HepG2 (cell line): ENCODE results near the gene PSMA7. TPM values are rescaled to one million over a fixed set of nuclear protein-coding genes. Genes with fewer than 3 reads are reported as not detected.

Source experiments
- ATF6 ChIP-seq: sonication (generic); formaldehyde crosslinking; conservative IDR thresholded peaks from 2 replicates; pipeline ENCODE4 v1.4.0; 2020; ENCODE audit warnings: missing genetic modification reagents
- CBX2 ChIP-seq, 2 experiments: fragments of 200-600 bp in 1 of 2; sonication (generic); formaldehyde crosslinking in 1 of 2; IDR thresholded peaks; 2 replicates each; pipeline versions ENCODE4 v1.7.0 to v1.8.1; 2018 to 2022; ENCODE audit warnings: low read depth in 2 of 2, low read length in 1 of 2, mild to moderate bottlenecking in 1 of 2, missing genetic modification reagents in 1 of 2
- CSRNP2 ChIP-seq: sonication (generic); formaldehyde crosslinking; conservative IDR thresholded peaks from 2 replicates; pipeline ENCODE4 v1.8.0; 2022; ENCODE audit warnings: low read depth, missing genetic modification reagents
- ERF ChIP-seq: IDR thresholded peaks from 2 replicates; pipeline ENCODE4 v1.6.1; 2018; ENCODE audit warnings: missing biosample characterization, missing genetic modification reagents
- IRX3 ChIP-seq: sonication (generic); formaldehyde crosslinking; IDR thresholded peaks from 2 replicates; pipeline ENCODE4 v1.8.1; 2023; ENCODE audit warnings: mild to moderate bottlenecking, low read depth, missing genetic modification reagents, borderline replicate concordance
- KDM3A ChIP-seq: IDR thresholded peaks from 2 replicates; pipeline ENCODE4 v1.6.1; 2018; ENCODE audit warnings: low read depth, missing compliant biosample characterization
- MIER2 ChIP-seq: IDR thresholded peaks from 2 replicates; pipeline ENCODE4 v1.6.1; 2016; ENCODE audit warnings: missing biosample characterization, missing genetic modification reagents
- SMARCC2 ChIP-seq: fragments of 450-650 bp; IDR thresholded peaks from 2 replicates; pipeline ENCODE4 v1.6.1; 2017; ENCODE audit warnings: antibody characterized with exemption, mild to moderate bottlenecking
- TBL1XR1 ChIP-seq: fragments of 150-350 bp; IDR thresholded peaks from 2 replicates; pipeline ENCODE4 v1.6.1; 2014; ENCODE audit warnings: borderline replicate concordance, low read length; ENCODE audit not compliant: partially characterized antibody
- THYN1 ChIP-seq: sonication (generic); formaldehyde crosslinking; IDR thresholded peaks from 2 replicates; pipeline ENCODE4 v1.8.1; 2023; ENCODE audit warnings: low read depth, mild to moderate bottlenecking, moderate library complexity, missing genetic modification reagents, borderline replicate concordance
- TSC22D2 ChIP-seq: sonication (generic); formaldehyde crosslinking; IDR thresholded peaks from 2 replicates; pipeline ENCODE4 v1.5.1; 2020; ENCODE audit warnings: missing genetic modification reagents, mild to moderate bottlenecking, borderline replicate concordance
- ZMAT3 ChIP-seq: sonication (generic); formaldehyde crosslinking; conservative IDR thresholded peaks from 2 replicates; pipeline ENCODE4 v1.7.0; 2021; ENCODE audit warnings: missing genetic modification reagents
- polyA plus RNA-seq, 8 experiments: library from polyadenylated mRNA; depleted of rRNA in 3 of 8; stranded (reverse) in 7 of 8; unstranded in 1 of 8; fragments of >200 nt; fragmentation: Illumina TruSeq in 4 of 8; extraction: Trizol in 4 of 8; gene quantifications; 2 replicates each; pipeline versions ENCODE4 v1.2.1 to v1.2.3, GENCODE V29; 2011 to 2016; ENCODE audit warnings: low read depth in 4 of 8, missing spikeins in 1 of 8, mixed read lengths in 1 of 8; ENCODE audit not compliant: insufficient read depth in 1 of 8
- total RNA-seq, 5 experiments: library from RNA; depleted of rRNA; stranded (reverse); fragments of >200 nt; fragmentation: Illumina TruSeq; extraction: Trizol; gene quantifications; 2 replicates each; pipeline ENCODE4 v1.2.3, GENCODE V29; 2016; ENCODE audit warnings: low read depth in 1 of 5
- TF ChIP-seq, protein P1 (sequence below): fragments of 450-650 bp; IDR thresholded peaks from 2 replicates; pipeline ENCODE4 v1.6.1; 2017
- TF ChIP-seq, protein P2 (sequence below): IDR thresholded peaks from 2 replicates; pipeline ENCODE4 v1.6.1; 2016; ENCODE audit warnings: missing compliant biosample characterization, missing genetic modification reagents, borderline replicate concordance
- TF ChIP-seq, protein P3 (sequence below): sonication (generic); formaldehyde crosslinking; IDR thresholded peaks from 2 replicates; pipeline ENCODE4 v1.5.1; 2020; ENCODE audit warnings: mild to moderate bottlenecking, missing genetic modification reagents
- TF ChIP-seq, protein P4 (sequence below): IDR thresholded peaks from 2 replicates; pipeline ENCODE4 v1.6.1; 2012; ENCODE audit warnings: low read depth, low read length, improper control_type of control experiment

Gene PSMA7
- total and polyA plus RNA-seq, 2 of the 13 experiments (the other 11 are each of a cell fraction or from before 2014, with no cell fraction given), result 531 to 631 TPM

- TF ChIP-seq, protein P1, sequence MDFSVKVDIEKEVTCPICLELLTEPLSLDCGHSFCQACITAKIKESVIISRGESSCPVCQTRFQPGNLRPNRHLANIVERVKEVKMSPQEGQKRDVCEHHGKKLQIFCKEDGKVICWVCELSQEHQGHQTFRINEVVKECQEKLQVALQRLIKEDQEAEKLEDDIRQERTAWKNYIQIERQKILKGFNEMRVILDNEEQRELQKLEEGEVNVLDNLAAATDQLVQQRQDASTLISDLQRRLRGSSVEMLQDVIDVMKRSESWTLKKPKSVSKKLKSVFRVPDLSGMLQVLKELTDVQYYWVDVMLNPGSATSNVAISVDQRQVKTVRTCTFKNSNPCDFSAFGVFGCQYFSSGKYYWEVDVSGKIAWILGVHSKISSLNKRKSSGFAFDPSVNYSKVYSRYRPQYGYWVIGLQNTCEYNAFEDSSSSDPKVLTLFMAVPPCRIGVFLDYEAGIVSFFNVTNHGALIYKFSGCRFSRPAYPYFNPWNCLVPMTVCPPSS, result no peak
- TF ChIP-seq ERF (CRISPR knock-in tag) (0 out of 2 replicates have a peak, but pooled peaks have one; percentile 5), KDM3A (no peak), CBX2 (IDR thresholded peaks at IDR 0.05; ENCODE audit: low read depth, low read length) (no peak), CBX2 (CRISPR knock-in tag; IDR thresholded peaks at IDR 0.05; ENCODE audit: low read depth) (no peak), MIER2 (CRISPR knock-in tag) (0 out of 2 replicates have a peak, but pooled peaks have one; percentile 30), THYN1 (no peak), CSRNP2 (CRISPR knock-in tag) (no peak), TBL1XR1 (no peak), TSC22D2 (no peak), ZMAT3 (CRISPR knock-in tag) (no peak; the same call in 1 of the 2 replicates), IRX3 (CRISPR knock-in tag) (no peak; the same call in 1 of the 2 replicates), ATF6 (CRISPR knock-in tag) (no peak), SMARCC2 (no peak)
- TF ChIP-seq, protein P2, sequence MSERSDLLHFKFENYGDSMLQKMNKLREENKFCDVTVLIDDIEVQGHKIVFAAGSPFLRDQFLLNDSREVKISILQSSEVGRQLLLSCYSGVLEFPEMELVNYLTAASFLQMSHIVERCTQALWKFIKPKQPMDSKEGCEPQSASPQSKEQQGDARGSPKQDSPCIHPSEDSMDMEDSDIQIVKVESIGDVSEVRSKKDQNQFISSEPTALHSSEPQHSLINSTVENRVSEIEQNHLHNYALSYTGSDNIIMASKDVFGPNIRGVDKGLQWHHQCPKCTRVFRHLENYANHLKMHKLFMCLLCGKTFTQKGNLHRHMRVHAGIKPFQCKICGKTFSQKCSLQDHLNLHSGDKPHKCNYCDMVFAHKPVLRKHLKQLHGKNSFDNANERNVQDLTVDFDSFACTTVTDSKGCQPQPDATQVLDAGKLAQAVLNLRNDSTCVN, result peak; percentile 47; the same call in 1 of the 2 replicates
- TF ChIP-seq, protein P3, sequence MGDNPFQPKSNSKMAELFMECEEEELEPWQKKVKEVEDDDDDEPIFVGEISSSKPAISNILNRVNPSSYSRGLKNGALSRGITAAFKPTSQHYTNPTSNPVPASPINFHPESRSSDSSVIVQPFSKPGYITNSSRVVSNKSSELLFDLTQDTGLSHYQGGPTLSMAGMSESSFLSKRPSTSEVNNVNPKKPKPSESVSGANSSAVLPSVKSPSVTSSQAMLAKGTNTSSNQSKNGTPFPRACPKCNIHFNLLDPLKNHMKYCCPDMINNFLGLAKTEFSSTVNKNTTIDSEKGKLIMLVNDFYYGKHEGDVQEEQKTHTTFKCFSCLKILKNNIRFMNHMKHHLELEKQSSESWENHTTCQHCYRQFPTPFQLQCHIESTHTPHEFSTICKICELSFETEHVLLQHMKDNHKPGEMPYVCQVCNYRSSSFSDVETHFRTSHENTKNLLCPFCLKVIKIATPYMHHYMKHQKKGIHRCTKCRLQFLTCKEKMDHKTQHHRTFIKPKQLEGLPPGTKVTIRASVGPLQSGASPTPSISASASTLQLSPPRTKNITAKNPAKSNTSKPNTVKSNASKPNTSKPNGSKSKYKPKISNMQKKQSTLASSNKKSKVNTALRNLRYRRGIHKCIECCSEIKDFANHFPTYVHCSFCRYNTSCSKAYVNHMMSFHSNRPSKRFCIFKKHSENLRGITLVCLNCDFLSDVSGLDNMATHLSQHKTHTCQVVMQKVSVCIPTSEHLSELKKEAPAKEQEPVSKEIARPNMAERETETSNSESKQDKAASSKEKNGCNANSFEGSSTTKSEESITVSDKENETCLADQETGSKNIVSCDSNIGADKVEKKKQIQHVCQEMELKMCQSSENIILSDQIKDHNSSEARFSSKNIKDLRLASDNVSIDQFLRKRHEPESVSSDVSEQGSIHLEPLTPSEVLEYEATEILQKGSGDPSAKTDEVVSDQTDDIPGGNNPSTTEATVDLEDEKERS, result no peak
- TF ChIP-seq, protein P4, sequence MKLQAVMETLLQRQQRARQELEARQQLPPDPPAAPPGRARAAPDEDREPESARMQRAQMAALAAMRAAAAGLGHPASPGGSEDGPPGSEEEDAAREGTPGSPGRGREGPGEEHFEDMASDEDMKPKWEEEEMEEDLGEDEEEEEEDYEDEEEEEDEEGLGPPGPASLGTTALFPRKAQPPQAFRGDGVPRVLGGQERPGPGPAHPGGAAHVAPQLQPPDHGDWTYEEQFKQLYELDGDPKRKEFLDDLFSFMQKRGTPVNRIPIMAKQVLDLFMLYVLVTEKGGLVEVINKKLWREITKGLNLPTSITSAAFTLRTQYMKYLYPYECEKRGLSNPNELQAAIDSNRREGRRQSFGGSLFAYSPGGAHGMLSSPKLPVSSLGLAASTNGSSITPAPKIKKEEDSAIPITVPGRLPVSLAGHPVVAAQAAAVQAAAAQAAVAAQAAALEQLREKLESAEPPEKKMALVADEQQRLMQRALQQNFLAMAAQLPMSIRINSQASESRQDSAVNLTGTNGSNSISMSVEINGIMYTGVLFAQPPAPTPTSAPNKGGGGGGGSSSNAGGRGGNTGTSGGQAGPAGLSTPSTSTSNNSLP, result no peak
Measured at GRCh38 chr20:62141397-62142251, 1.6 kb downstream of the PSMA7 start (continued).
